HG02938 (cell line): ENCODE results near the gene SMAD6.

Source experiments
- ATAC-seq: cut with Tn5 transposase; IDR thresholded peaks from one replicate; pipeline ENCODE4 v1.9.1; 2021; ENCODE audit warnings: mild to moderate bottlenecking, moderate library complexity; ENCODE audit not compliant: unreplicated experiment

SMAD6 gene

GRCh38 chr15:66786708-66787488 is 84.9 kb downstream of the SMAD6 start:
- ATAC-seq: no peak

GRCh38 chr15:66787489-66787871 is 85.4 kb downstream of the SMAD6 start:
- ATAC-seq: no peak

GRCh38 chr15:66788024-66788423 is 86.0 kb downstream of the SMAD6 start:
- no peak for ATAC-seq

GRCh38 chr15:66789029-66790025 is 87.3 kb downstream of the SMAD6 start:
- no peak for ATAC-seq

- ATAC-seq: no peak
These were observed 93.8 kb downstream of the SMAD6 start for GRCh38 chr15:66795851-66796250.

GRCh38 chr15:66796343-66796742 is 94.3 kb downstream of the SMAD6 start:
- no peak for ATAC-seq

GRCh38 chr15:66797921-66798320 is 95.9 kb downstream of the SMAD6 start:
- no peak for ATAC-seq

- ATAC-seq: no peak
These were observed 96.5 kb downstream of the SMAD6 start for GRCh38 chr15:66798426-66799061.

- no peak for ATAC-seq
These were observed 97.2 kb downstream of the SMAD6 start for GRCh38 chr15:66799242-66799641.

- no peak for ATAC-seq
These were observed 98.7 kb downstream of the SMAD6 start for GRCh38 chr15:66800584-66801235.

GRCh38 chr15:66801266-66801665 is 99.2 kb downstream of the SMAD6 start:
- no peak for ATAC-seq

- no peak for ATAC-seq
These were observed 100.3 kb downstream of the SMAD6 start for GRCh38 chr15:66802025-66803001.

GRCh38 chr15:66803182-66803729 is 101.2 kb downstream of the SMAD6 start:
- ATAC-seq: no peak

- no peak for ATAC-seq
These were observed 101.7 kb downstream of the SMAD6 start for GRCh38 chr15:66803749-66804148.

GRCh38 chr15:66805202-66805885 is 103.3 kb downstream of the SMAD6 start:
- no peak for ATAC-seq

- no peak for ATAC-seq
These were observed 106.3 kb downstream of the SMAD6 start for GRCh38 chr15:66808181-66808824.

GRCh38 chr15:66809664-66810063 is 107.6 kb downstream of the SMAD6 start:
- ATAC-seq: no peak

- no peak for ATAC-seq
These were observed 113.3 kb downstream of the SMAD6 start for GRCh38 chr15:66815318-66815717.
